ENCODE data around the gene ABTB2.
"Not testable (repeated sequence)": the region's sequence is repeated elsewhere in the genome, so short reads cannot be mapped to it uniquely, and the experiment has no call there.

ABTB2 gene

DNA sequence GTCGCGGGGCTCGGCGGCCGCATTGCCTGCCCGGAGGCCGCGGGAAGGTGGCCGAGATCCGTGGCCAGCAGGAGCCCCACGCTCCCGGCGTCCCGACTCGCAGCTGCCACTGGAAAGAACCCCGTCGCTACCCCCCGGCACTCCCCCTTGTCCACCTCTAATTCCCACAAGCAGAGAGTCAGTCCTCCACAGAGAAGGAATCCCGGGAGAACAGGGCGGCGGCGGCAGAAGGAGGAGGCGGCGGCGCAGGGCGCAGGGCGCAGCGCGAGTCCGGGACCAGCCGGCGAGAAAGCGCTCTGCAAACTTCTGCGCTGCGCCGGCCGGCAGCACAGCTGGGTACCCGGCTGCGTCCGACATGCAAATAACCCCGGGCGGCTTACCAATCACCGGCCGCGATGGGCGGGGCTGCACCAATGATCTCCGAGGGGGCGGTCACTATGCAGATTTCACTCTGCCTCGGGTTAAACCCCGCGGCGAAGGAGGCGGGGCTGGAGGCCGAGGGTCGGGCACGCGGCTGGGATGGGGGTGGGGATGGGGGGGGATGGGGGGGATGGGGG is at the start of gene ABTB2:
TSS of gene ABTB2 (minus strand) at position 310 of the 557 bp plus-strand sequence.
- peak; percentile 93 to 96 (median 95) for DNase-seq

DNA sequence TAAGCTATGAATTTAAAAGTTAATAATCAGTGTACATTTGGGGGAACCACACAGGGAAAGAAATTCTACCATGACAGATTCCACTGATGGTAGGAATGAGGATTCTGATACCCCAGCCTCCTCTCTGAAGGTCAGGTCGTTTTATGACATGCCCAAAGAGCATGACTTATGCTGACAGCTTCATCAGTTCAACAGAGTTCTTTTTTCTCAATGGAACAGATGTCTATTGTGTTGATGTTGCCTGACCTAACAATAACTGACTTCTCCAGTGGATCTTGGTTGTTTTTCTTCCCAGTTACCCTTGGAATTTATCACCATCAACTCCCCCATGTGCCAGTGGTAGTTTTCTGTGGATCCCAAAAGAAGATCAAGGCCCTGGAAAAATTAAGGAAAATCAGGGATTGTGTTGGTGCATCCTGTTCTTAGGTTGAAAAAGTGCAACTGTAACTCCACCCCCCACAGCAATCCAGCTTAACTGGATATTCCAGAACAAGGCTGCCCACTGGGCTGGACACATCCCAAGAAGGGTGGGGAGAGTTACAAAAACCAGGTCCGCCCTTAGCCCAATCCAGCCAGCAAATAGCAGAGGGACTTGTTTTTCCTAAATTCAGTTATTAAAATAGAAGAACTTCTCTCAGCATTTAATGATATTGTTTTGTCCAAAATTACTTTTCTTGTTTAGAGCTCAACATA is 49.5 kb upstream of the ABTB2 start:
- DNase-seq, result no peak

DNA sequence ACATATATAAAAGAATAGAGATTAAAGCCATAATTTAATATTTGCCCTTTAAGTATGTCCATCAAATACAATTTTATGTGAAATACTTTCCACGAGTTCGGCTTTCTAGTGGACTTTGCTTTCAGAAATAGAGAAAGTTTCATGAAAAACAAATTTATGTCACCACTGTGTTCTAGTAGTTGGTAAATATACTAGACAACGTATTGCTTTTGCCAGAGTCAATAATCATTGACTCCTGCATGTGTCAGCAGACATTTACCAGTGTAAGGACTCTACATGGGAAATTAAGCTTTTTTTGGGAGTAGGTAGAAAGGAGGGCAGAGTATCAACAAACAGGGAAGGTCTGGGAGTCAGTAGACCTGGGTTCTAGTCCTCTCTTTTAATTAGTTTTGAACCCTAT is 48.6 kb upstream of the ABTB2 start:
- no peak for DNase-seq

DNA sequence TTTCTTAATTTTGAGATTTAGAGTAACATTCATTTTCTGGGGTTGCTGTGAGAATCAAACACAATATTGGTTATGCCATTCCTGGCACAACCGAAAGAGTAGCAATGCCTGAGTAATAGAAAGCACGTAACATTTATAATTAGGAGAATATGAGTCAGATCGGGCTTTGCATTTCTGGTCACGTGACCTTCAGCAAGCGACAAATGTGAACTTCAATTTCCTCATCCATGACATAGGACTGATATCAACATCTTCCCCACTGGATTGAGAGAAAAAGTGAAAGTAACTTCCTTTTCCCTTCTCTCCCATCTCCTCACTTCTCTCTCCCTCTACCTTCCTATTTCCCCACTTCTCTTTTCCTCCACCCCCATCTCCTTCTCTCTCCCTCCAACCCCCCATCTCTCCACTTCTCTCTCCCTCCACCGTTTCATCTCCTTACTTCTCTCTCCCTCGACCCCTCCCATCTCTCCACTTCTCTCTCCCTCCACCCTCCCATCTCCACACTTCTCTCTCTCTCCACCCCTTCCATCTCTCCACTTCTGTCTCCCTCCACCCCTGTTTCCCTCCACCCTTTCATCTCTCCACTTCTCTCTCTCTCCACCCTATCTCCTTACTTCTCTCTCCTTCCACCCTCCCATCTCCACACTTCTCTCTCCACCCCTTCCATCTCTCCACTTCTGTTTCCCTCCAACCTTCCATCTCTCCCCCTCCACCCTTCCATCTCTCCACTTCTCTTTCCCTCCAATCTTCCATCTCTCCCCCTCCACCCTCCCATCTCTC is 47.5 kb upstream of the ABTB2 start:
- no peak for DNase-seq

DNA sequence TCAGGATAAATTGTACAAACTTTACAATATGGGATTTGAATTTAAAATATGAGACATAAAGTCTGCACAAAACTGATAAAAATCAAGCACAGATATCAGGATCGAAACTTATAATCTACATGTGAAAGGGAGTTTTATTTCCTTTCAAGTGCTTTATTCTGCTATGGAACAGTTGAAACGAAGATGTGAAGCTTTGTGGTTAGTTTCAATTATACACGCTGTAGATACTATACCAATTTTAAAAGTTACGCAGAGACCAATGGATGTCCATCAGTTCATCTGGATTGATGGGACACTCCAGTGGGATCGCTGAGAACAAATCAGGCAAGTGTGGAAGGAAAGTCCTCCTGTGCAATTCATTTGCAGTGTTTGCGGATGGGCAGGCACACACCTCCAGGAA is 46.5 kb upstream of the ABTB2 start:
- DNase-seq, result no peak

DNA sequence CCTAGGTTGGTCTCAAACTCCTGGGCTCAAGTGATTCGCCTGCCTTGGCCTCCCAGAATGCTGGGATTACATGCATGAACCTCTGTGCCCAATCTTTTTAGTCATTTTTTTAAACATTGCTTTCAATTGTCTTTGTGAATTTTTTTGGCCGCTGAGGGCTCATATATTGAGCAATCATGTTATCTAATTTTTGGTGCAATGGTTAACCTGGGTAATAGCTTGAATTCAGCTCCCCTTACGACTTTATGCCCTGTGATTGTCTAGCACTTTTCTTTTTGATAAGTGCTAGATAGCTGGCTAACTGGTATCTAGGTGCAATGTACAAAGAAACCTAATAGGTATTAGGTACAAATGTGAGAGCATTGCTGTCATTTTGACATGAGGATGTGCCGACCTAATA is 45.6 kb upstream of the ABTB2 start:
- DNase-seq, result no peak

DNA sequence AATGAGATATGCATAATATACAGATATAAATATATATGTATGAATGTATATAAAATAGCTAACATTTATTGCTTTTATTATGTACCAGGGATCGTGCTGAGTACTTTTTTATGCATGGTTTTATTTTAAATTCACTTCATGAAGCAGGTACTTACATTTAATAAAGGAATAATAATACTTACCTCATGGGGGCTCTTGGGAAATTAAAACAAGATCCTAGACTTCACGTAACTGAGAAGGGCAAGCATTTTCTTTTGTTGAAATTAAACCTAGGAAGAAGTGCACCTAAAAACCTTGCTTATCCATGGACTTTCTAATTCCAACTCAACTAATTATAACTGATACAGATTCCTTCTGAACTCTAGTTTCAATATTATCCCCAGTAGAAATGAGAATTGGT is 40.0 kb upstream of the ABTB2 start:
- DNase-seq, result no peak

DNA sequence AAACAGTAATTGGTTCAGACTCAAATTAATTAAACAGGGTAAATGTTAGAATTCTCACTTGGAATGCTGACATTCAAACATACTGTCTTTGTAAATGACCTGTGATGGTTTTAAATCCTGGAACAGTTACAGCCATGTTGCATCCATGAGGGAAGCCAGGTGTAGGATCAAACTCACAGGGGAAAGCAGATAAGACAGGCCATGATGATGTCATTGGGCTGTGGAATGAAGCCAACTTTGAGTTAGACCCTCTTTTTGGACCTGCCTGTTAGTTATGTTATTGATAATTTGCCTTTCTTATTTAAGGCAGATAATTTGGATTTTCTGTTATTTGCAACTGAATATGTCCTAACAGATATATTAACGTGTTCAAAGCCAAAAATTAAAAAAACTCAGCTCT is 39.3 kb upstream of the ABTB2 start:
- DNase-seq, result no peak

DNA sequence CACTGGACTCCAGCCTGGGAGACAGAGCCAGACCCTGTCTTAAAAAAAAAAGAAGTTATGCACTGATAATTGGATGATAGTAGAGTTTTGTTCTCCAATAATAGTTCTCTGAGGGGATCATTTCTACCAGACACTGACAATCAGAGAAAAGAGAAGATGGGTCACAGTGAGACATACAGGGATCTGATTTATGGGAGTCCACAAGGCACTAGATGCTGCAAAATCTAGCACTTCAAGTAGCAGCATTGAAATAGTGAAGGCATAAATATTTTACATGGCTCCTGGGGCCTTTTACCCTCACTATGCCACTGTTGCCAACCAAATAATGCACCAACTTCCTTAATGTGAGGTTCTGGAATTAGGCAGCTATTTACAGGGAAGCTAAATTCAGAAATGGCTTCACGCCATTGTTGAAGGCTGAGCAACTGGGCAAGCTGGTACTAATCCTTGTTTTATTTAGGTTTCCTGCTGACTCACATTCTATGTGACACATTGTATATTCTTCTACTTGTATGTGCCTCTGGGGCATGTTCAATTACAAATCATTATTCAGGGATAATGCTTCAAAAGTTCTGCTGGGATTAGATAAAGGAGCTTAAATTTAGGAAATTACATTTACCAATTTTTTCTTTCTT is 38.2 kb upstream of the ABTB2 start:
- DNase-seq, result no peak

DNA sequence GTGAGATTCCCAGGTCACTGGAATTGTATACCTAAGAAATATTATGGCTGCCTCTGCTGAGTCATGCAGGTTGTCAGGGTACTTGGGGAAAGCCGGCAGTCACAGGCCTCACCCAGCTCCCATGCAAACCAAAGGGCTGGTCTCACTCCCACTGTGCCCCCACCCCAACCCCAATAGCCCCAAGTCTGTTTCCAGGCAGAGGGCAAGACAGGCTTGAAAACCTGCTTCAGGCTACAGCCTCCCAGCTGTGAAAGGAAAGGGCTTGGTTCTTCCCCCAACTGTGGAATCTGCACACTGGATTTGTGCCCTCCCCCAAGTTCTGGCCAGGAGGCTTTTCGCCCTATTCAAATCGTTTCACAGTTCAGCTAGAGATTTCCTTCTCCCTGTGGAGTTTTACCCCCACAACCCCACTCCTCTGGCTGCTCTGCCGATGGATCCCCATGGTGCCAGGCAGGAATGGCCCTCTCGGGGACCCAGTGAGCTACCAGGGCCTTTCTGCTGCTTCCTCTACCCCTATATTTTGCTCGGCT is 37.0 kb upstream of the ABTB2 start:
- DNase-seq, result no peak

DNA sequence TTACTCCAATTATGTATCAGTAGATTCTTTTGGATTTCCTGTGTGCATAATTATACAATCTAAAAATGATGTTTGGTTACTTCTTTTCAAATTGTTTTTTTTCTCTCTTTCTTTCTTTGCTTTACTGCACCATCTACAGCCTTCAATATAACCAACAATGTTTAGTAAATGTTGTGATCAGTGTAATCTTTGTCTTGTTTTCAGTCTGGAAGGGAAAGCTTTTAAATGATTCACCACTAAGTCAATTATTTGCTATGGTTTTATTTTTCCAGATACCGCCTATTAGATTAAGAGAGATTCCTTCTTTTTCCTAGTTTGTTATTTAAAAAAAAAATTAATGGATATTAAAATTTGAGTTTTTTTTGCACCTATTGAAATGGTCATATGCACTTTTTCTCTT is 29.8 kb upstream of the ABTB2 start:
- DNase-seq, result no peak

DNA sequence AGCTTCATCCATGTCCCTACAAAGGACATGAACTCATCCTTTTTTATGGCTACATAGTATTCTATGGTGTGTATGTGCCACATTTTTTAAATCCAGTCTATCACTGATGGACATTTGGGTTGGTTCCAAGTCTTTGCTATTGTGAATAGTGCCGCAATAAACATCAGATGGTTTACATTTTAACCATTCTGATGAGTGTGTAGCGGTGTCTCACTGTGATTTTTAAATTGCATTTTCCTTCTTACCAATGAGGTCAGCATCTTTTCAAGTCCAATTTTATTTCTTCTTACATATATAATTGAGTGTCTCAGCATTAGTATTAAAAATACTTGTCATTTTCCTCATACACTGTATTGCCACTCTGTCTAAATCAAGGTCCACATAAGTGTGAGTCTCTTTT is 28.5 kb upstream of the ABTB2 start:
- not testable (repeated sequence) for DNase-seq

DNA sequence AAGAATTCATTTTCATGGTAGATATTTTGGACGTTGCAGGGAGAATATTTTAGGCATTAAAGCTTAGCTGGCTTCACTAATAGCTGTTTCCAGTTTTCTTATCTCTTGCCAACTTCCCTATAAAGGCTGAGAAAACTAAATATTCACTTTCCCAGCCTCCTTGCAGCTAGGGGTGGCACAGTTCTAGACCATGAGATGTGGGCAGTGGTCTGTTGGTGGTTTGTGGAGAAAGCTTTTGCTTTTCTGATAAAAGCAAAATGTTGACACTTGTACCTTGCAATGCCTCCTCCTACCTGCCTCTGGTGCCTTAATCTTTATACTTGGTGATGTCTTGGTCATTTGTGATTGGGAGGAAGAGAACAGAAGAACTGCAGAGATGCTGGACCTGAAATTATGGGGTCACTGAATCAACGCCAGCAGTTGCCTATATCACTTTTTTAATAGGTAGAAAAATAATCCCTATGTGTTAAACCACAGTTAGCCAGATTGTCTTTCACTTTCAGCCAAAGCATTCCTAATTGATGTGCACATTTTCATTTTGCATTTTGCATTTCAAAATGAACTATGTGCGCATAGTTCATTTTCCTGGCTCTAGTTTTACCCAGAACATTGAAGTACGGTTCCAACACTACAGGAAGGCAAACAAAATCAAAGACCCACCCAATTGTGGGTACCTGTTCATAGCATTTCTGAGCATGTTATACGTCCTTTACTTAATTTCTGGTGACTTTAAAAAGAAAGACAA is 24.9 kb upstream of the ABTB2 start:
- no peak for DNase-seq

DNA sequence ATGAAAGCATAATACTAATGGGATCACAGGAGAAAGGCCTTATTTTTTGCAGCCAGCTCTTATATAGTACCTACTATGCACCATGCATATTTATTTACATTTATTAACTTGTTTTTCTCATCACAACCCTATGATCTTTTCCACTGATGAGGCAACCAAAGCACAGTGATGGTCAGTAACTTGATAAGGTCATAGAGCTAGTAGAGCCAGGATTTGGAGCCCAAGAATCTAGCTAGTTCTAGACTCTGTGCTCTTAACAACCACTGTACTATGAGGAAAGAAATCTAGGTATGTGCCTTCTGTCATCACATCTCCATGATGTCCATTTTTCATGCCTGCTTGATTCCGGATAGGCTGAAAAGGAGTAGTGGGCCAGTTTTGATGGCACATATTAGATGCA is 24.0 kb upstream of the ABTB2 start:
- no peak for DNase-seq

DNA sequence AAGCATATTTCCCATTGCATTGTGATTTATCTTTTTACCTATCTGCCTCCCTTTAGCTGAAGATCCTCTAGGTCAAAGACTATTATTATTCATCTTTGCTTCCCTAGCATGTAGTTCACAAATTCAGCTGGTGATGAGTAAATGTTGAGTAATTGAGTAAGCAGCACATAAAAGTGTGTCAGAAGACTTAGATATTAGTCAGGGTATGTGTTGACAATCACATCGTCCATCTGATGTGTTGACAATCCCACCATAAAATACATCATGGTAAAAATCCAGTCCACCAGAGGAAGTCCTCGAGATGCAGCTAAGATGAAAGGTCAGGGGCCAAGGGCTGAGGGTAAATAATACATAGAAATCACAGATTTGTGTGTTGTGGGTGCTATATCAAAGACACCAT is 22.9 kb upstream of the ABTB2 start:
- DNase-seq, result no peak

DNA sequence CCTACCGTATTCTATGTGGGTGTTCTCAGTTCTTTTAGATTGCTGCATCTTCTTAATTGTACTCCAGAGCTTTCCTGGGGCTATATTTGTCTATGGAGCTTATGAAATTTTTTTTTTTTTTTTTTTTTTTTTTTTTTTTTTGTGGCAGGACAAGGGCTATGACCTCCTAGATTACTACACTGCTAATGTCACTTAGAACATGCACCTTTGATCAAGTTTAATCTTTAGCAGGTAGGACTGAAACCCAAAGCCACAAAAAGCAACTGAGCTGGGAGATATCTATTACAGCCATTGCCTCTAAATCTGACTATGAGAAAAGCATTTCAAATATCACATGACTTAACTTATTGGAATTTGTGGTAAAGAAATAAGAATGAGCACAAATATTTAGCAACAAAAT is 21.7 kb upstream of the ABTB2 start:
- DNase-seq, result no peak

DNA sequence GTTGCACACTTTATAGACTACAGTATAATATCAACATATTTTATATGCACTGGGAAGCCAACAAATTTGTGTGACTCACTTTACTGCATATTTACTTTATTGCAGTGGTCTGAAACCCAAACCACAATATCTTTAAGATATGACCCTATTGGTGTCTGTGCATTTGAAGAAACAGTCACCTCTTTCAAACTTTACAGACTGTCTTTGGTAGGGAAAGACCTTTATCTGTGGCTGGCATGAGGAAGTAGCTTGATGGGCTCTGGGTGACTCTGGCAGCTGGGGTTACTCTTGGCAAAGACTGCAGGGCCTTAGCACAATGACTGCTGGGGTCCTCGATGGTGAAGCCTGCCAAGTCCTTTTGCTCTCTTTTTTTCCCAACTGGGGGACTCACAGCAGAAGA is 21.3 kb upstream of the ABTB2 start:
- no peak for DNase-seq

DNA sequence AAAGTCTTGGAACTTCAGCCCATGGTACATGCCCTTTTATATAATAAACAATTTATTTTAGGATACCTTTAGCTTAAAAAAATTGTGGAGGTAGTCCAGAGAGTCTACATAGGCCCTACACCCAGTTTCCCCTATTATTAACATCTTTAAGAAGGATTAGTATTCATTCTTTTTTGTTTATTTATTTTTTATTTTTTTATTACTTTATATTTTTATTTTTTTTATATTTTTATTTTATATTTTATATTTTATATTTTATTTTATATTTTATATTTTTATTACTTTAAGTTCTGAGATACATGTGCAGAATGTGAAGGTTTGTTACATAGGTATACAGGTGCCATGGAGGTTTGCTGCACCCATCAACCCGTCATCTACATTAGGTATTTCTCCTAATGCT is 15.9 kb upstream of the ABTB2 start:
- DNase-seq, result no peak

DNA sequence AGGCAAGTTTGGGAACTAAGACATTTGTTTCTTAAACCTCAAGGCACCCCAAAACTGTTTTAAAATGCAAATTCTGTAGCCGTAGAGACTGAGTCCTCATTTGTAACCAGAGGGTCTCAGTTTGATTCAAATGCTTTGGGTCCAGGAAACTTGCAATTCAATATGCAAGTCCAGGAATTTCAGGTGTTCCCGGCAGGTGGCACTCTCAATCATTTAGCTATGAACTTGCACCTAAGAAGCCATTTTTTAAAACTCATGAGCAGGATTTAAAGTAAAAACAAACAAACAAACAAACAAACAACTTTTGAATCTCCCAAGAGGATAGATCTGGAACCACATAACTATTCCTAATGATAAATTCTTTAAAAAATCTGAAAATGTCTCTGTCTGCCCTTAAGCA is 8.7 kb upstream of the ABTB2 start:
- no peak for DNase-seq

DNA sequence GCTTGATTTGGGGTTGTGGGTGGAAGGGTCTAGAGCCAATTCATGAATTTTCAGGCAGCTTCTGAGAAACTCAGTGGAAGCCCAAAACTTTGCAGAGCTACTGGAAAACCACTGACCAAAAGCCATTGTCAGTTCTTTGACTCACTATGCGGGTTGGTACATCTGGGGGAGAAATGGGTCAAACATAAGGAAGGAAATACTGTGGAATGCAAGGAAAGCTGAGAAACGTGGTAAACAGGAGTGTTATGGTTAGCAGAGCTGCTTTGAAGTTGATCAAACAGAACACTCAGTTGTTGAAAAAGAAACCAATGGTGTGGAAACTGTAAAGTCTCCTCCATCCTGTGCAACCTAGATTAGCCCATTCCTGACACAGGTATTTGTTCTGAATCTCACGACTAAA is 6.3 kb upstream of the ABTB2 start:
- peak in 1 of 6 experiments; percentile 18 for DNase-seq

DNA sequence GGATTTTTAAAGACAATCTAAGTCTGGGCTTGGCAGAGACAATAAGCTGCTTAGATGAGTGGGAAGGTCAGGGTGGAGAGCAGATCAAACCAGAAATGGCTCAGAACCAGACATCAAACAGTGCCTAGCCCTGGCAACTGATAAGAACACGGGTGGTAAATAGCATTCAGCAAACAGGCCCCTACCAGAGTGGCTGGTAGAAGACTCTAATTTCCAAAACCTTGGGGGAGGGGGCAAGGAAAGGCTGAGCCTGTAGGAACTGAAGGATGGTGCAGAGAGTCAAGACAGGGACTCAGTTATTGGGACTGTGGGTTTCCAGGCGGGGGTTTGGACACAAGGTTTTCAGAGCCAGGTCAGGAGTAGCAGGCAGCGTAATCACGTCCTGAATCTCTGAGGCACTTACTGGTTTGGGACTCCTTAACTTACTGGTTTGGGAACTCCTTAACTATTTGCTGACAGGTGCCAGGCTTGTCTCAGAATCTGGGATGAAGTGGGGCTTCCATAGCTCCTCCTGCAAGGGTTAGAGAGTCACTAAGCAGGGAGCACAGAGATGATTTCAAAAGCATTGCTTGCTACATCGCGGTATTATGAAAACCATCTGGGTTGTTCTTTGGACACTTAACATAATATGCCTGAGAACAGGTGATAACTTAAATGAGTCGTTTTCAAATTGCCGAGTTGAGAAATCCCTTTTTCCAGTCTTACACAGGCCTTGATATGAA is 5.7 kb upstream of the ABTB2 start:
- DNase-seq, result no peak

DNA sequence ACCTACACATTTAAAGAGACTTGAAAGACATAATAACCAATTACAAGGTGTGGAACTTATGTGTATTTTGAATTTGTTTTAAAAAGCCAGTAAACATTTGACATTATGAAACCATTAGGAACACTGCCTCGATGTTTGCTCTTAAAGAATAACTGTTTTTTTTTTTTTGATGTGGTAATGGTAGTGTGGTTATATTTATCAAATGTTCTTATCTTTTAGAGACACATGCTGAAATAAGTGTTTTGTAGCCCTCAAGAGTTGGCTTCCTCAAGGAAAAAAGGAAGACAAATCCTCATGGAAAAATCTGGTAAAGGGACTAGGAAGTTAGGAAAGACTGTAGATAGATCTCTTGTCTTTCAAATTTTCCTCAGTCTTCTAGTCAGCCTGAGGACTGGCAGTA is 2.2 kb upstream of the ABTB2 start:
- DNase-seq, result no peak
